Measurements from ENCODE around the gene CASK.

CASK gene

GRCh38 chrX:41688835-41689234 lies 234.5 kb downstream of the CASK start, which contains the start of gene GPR34:
Gene GPR34, plus strand, starts transcription at chrX:41688973. Its CDS starts 6,661 bp downstream, at chrX:41695634.
- H3K4ac ChIP-seq (ENCODE audit: low read depth, low read length), result no peak within 1 kb of the TSS
- H3K18ac ChIP-seq (ENCODE audit: low read length), result no peak within 1 kb of the TSS
- no peak within 1 kb of the TSS for H2BK12ac ChIP-seq (ENCODE audit: low read length)
- H2AK5ac ChIP-seq (ENCODE audit: low read length), result no peak within 1 kb of the TSS
- no peak within 1 kb of the TSS for H3K4me2 ChIP-seq (ENCODE audit: low read length)
- no peaks in the 10 kb centered on the region for H3K79me1 ChIP-seq (ENCODE audit: low read length)
- H2BK120ac ChIP-seq (ENCODE audit: insufficient read depth, low read length, poor library complexity), result no peak within 1 kb of the TSS
- H3K4me1 ChIP-seq (ENCODE audit: control insufficient read depth in 1 of 2, insufficient read depth in 2 of 2, low read length in 2 of 2), result no peaks in the 10 kb centered on the region
- no peak within 1 kb of the TSS for H3K4me3 ChIP-seq (ENCODE audit: low read depth, low read length)
- H4K12ac ChIP-seq (ENCODE audit: low read depth, low read length), result no peak within 1 kb of the TSS
- no CpG with 5 or more reads among the region's 8 CpGs for WGBS (ENCODE audit: extremely low coverage, insufficient coverage, insufficient read length)
- H4K8ac ChIP-seq (ENCODE audit: low read depth, low read length), result no peak within 1 kb of the TSS
- no peak within 1 kb of the TSS for H4K91ac ChIP-seq (ENCODE audit: low read depth, low read length)
- no peak within 1 kb of the TSS for H3K14ac ChIP-seq (ENCODE audit: low read length)
- H3K9ac ChIP-seq (ENCODE audit: low read length), result no peak within 1 kb of the TSS
- no peak within 1 kb of the TSS for H2AFZ ChIP-seq (ENCODE audit: insufficient read depth, low read length, poor library complexity)
- H3K23ac ChIP-seq (ENCODE audit: low read length), result no peak within 1 kb of the TSS
- H3K27me3 ChIP-seq (ENCODE audit: insufficient read depth, low read length), result no peaks in the 10 kb centered on the region
- no peak for DNase-seq
- no peak within 1 kb of the TSS for H3K27ac ChIP-seq (ENCODE audit: low read depth, low read length)
- no peaks in the 10 kb centered on the region for H3K79me2 ChIP-seq (ENCODE audit: control insufficient read depth, insufficient read depth, low read length, poor library complexity)
- H3K36me3 ChIP-seq (ENCODE audit: control insufficient read depth in 1 of 2, insufficient read depth in 2 of 2, low read length in 2 of 2), result no peaks in the 10 kb centered on the region
- H2BK5ac ChIP-seq (ENCODE audit: low read depth, low read length, poor library complexity), result no peak within 1 kb of the TSS
- H3K9me3 ChIP-seq (ENCODE audit: insufficient read depth, low read depth, low read length), result no peaks in the 10 kb centered on the region

- no peak overlapping the region for H3K4ac ChIP-seq (ENCODE audit: low read depth, low read length)
- H4K8ac ChIP-seq (ENCODE audit: low read depth, low read length), result no peak overlapping the region
- H3K4me3 ChIP-seq (ENCODE audit: low read depth, low read length), result no peak overlapping the region
- H2AK5ac ChIP-seq (ENCODE audit: low read length), result no peak overlapping the region
- no peak overlapping the region for H3K9ac ChIP-seq (ENCODE audit: low read length)
- no peak overlapping the region for H3K4me2 ChIP-seq (ENCODE audit: low read length)
- no peaks in the 10 kb centered on the region for H3K9me3 ChIP-seq (ENCODE audit: insufficient read depth, low read depth, low read length)
- no peak for DNase-seq
- WGBS (ENCODE audit: extremely low coverage, insufficient coverage, insufficient read length), result no CpG with 5 or more reads among the region's 2 CpGs
- no peaks in the 10 kb centered on the region for H3K4me1 ChIP-seq (ENCODE audit: control insufficient read depth in 1 of 2, insufficient read depth in 2 of 2, low read length in 2 of 2)
- no peak overlapping the region for H3K18ac ChIP-seq (ENCODE audit: low read length)
- H3K27ac ChIP-seq (ENCODE audit: low read depth, low read length), result no peak overlapping the region
- no peaks in the 10 kb centered on the region for H3K36me3 ChIP-seq (ENCODE audit: control insufficient read depth in 1 of 2, insufficient read depth in 2 of 2, low read length in 2 of 2)
- H3K79me1 ChIP-seq (ENCODE audit: low read length), result no peaks in the 10 kb centered on the region
- H2AFZ ChIP-seq (ENCODE audit: insufficient read depth, low read length, poor library complexity), result no peak overlapping the region
- H2BK120ac ChIP-seq (ENCODE audit: insufficient read depth, low read length, poor library complexity), result no peak overlapping the region
- no peaks in the 10 kb centered on the region for H3K79me2 ChIP-seq (ENCODE audit: control insufficient read depth, insufficient read depth, low read length, poor library complexity)
- no peaks in the 10 kb centered on the region for H3K27me3 ChIP-seq (ENCODE audit: insufficient read depth, low read length)
- H4K91ac ChIP-seq (ENCODE audit: low read depth, low read length), result no peak overlapping the region
- no peak overlapping the region for H2BK12ac ChIP-seq (ENCODE audit: low read length)
- H3K14ac ChIP-seq (ENCODE audit: low read length), result no peak overlapping the region
- H4K12ac ChIP-seq (ENCODE audit: low read depth, low read length), result no peak overlapping the region
- no peak overlapping the region for H3K23ac ChIP-seq (ENCODE audit: low read length)
- H2BK5ac ChIP-seq (ENCODE audit: low read depth, low read length, poor library complexity), result no peak overlapping the region
Measured at GRCh38 chrX:41688156-41688555, 235.2 kb downstream of the CASK start.

GRCh38 chrX:41686788-41687187 lies 236.6 kb downstream of the CASK start:
- Histone ChIP-seq H3K4me3 (ENCODE audit: low read depth, low read length) (no peak overlapping the region), H3K79me1 (ENCODE audit: low read length) (no peaks in the 10 kb centered on the region), H3K36me3 (ENCODE audit: control insufficient read depth in 1 of 2, insufficient read depth in 2 of 2, low read length in 2 of 2) (no peaks in the 10 kb centered on the region), H4K8ac (ENCODE audit: low read depth, low read length) (no peak overlapping the region), H4K12ac (ENCODE audit: low read depth, low read length) (no peak overlapping the region), H3K23ac (ENCODE audit: low read length) (no peak overlapping the region), H3K79me2 (ENCODE audit: control insufficient read depth, insufficient read depth, low read length, poor library complexity) (no peaks in the 10 kb centered on the region), H3K4me1 (ENCODE audit: control insufficient read depth in 1 of 2, insufficient read depth in 2 of 2, low read length in 2 of 2) (no peaks in the 10 kb centered on the region), H2AK5ac (ENCODE audit: low read length) (no peak overlapping the region), H2BK12ac (ENCODE audit: low read length) (no peak overlapping the region), H3K9ac (ENCODE audit: low read length) (no peak overlapping the region), H3K4ac (ENCODE audit: low read depth, low read length) (no peak overlapping the region), H3K18ac (ENCODE audit: low read length) (no peak overlapping the region), H2BK5ac (ENCODE audit: low read depth, low read length, poor library complexity) (no peak overlapping the region), H3K27ac (ENCODE audit: low read depth, low read length) (no peak overlapping the region), H3K4me2 (ENCODE audit: low read length) (no peak overlapping the region), H3K27me3 (ENCODE audit: insufficient read depth, low read length) (no peaks in the 10 kb centered on the region), H3K9me3 (ENCODE audit: insufficient read depth, low read depth, low read length) (no peaks in the 10 kb centered on the region), H2BK120ac (ENCODE audit: insufficient read depth, low read length, poor library complexity) (no peak overlapping the region), H2AFZ (ENCODE audit: insufficient read depth, low read length, poor library complexity) (no peak overlapping the region), H4K91ac (ENCODE audit: low read depth, low read length) (no peak overlapping the region), H3K14ac (ENCODE audit: low read length) (no peak overlapping the region)
- no CpG with 5 or more reads among the region's 4 CpGs for WGBS (ENCODE audit: extremely low coverage, insufficient coverage, insufficient read length)
- DNase-seq, result no peak

GRCh38 chrX:41684940-41685339 lies 238.4 kb downstream of the CASK start:
- Histone ChIP-seq H3K4me2 (ENCODE audit: low read length) (no peak overlapping the region), H3K4ac (ENCODE audit: low read depth, low read length) (no peak overlapping the region), H3K27ac (ENCODE audit: low read depth, low read length) (no peak overlapping the region), H3K79me2 (ENCODE audit: control insufficient read depth, insufficient read depth, low read length, poor library complexity) (no peaks in the 10 kb centered on the region), H3K79me1 (ENCODE audit: low read length) (no peaks in the 10 kb centered on the region), H3K14ac (ENCODE audit: low read length) (no peak overlapping the region), H4K8ac (ENCODE audit: low read depth, low read length) (no peak overlapping the region), H3K4me3 (ENCODE audit: low read depth, low read length) (no peak overlapping the region), H3K27me3 (ENCODE audit: insufficient read depth, low read length) (no peaks in the 10 kb centered on the region), H3K4me1 (ENCODE audit: control insufficient read depth in 1 of 2, insufficient read depth in 2 of 2, low read length in 2 of 2) (no peaks in the 10 kb centered on the region), H2AK5ac (ENCODE audit: low read length) (no peak overlapping the region), H2BK5ac (ENCODE audit: low read depth, low read length, poor library complexity) (no peak overlapping the region), H3K18ac (ENCODE audit: low read length) (no peak overlapping the region), H2BK120ac (ENCODE audit: insufficient read depth, low read length, poor library complexity) (no peak overlapping the region), H3K36me3 (ENCODE audit: control insufficient read depth in 1 of 2, insufficient read depth in 2 of 2, low read length in 2 of 2) (no peaks in the 10 kb centered on the region), H3K9me3 (ENCODE audit: insufficient read depth, low read depth, low read length) (no peaks in the 10 kb centered on the region), H3K23ac (ENCODE audit: low read length) (no peak overlapping the region), H2BK12ac (ENCODE audit: low read length) (no peak overlapping the region), H4K91ac (ENCODE audit: low read depth, low read length) (no peak overlapping the region), H3K9ac (ENCODE audit: low read length) (no peak overlapping the region), H4K12ac (ENCODE audit: low read depth, low read length) (no peak overlapping the region), H2AFZ (ENCODE audit: insufficient read depth, low read length, poor library complexity) (no peak overlapping the region)
- 100% methylated on average over 1 of the region's 2 CpGs for WGBS (ENCODE audit: extremely low coverage, insufficient coverage, insufficient read length)
- DNase-seq, result no peak
